Dedifferentiated amniotic fluid mesenchymal stem cell (primary cell): ENCODE data around the gene FLOT2.
"Not testable (repeated sequence)": the region's sequence is repeated elsewhere in the genome, so short reads cannot be mapped to it uniquely, and the experiment has no call there.

Source experiments
- DNase-seq: peaks from one replicate; pipeline ENCODE4 v3.0.0-alpha.2; 2016; ENCODE audit errors: extremely low spot score

FLOT2 gene, protein sequence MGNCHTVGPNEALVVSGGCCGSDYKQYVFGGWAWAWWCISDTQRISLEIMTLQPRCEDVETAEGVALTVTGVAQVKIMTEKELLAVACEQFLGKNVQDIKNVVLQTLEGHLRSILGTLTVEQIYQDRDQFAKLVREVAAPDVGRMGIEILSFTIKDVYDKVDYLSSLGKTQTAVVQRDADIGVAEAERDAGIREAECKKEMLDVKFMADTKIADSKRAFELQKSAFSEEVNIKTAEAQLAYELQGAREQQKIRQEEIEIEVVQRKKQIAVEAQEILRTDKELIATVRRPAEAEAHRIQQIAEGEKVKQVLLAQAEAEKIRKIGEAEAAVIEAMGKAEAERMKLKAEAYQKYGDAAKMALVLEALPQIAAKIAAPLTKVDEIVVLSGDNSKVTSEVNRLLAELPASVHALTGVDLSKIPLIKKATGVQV

DNA sequence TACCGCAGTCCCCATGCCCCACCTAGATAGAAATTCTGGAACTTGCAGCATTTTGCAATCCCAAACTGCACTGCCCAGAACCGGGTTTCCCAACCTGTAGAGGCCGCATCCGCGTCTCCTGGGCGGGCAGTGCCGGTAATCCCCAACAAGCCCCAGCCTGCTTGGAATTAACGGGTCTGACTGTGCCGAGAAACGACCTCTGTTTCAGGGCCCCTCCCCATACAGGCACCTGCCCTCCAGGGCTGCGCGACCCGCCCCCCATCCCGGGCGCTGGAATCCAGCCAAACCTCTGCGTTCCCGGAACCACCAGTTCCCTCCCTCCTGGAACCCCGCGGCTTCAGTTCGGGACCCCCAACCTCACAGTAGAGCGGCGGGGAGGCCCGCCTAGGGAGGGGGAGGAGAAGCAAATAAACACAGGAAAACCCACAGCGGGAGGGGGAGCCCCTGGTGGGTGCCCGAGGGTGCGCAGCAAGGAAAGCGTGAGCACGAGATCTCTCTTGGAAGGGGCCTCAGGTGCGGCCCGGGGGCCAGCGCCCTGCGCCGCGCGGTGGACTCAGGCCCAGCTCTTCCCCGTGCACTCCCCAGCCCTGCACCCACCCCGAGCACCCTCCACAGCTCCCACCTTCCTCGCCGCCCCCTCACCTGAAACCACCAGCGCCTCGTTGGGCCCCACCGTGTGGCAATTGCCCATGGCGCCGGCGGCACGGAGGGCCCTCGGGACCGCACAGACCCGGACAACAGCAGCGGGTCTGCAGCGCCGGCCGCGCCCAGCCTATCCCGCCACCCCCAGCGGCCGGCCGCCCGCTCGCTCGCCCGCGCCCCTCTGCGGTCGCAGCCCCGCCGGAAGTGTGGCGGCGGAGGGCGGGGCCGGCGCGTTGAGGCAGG is at the start of gene FLOT2:
TSS of gene FLOT2 (minus strand) at position 850 of the 885 bp plus-strand sequence. CDS start at position 691, 159 bp downstream.
- no peak for DNase-seq

GRCh38 chr17:28946239-28946638 is 48.7 kb upstream of the FLOT2 start:
- DNase-seq, result peak; percentile 29

DNA sequence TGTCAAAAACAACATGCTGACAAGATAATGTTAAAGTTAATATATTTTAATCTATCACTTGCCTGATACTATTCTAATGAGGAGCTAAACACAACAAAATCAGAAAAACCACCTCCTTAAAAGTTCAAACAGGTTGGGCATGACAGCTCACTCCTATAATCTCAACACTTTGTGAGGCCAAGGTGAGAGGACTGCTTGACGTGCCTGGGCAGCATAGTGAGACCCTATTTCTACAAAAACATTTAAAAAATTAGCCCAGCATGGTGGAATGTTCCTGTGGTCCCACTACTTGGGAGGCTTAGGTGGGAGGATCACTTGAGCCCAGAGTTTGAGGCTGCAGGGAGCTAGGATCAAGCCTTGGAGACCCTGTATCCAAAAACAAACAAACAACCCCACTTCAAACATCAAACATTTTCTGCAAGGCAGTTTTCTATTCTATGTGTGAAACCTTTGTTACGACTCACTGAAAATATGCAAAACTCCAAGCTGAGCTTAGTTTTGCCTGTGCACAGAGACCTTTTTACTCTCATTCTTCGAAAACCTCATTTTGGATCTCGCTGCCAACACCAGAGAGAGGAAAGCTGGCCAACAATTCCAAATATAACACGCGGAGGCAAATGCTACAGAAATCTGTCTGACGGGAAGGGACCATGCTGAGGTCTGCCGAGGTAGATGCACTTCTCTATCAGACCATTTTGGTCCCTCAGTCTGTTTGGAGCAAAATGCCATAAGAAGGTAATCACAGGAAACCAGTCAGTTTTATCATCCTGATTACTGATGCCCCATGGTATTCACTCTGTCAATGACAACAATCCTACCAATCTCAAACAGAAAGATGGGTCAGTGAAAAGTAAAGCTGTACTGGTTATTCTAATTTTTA is 47.6 kb upstream of the FLOT2 start:
- no peak for DNase-seq

DNA sequence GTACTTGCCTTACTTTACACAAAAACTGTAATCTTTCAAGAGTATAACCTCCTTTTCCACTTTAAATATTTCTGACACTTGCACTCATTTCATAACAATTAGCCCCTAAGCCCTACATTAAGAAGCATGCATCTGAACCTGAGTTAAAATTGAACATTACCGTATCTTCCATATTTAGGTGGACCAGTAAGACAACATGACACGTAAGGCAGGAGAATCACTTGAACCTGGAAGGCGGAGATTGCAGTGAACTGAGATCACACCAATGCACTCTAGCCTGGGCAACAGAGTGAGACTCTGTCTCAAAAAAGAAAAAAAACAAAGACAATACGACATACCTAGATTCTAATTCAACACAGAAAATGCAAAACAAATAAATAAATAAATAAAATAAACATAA is 46.8 kb upstream of the FLOT2 start:
- DNase-seq, result no peak

DNA sequence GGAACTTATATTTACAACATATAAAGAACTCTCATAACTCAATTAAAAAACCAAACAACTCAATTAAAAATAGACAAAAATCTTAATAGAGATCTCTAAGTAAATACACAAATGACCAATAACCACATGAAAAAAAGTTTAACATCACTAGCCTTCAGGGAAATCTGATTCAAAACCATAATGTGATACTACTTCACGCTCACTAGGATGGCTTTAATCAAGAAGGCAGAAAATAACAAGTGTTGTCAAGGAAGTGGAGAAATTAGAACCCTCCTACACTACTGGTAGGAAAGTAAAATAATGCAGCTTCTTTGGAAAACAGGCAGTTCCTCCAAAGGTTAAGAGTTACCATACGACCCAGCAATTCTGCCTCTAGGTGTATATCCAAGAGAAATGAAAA is 45.4 kb upstream of the FLOT2 start:
- no peak for DNase-seq

GRCh38 chr17:28941251-28941650 is 43.7 kb upstream of the FLOT2 start:
- DNase-seq, result no peak

DNA sequence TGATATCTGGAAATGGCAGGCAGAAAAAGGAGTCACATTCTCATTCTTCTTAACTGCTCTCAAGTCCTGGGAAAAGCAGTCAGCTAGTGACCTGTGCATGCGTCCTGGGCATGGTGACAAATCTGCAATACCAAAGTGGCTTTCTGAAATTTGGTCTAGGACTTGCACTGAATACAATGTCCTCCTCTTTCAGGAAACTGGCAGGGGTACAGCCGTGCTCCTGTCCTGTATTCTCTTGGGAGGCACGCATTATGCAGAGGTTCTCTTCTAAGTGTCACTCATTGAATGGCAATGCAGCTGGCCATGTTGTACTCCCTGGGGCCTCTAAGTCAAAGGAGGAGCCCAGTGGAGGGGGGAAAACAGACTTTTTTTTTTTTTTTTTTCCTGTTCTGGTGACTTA is 43.1 kb upstream of the FLOT2 start:
- DNase-seq, result no peak

DNA sequence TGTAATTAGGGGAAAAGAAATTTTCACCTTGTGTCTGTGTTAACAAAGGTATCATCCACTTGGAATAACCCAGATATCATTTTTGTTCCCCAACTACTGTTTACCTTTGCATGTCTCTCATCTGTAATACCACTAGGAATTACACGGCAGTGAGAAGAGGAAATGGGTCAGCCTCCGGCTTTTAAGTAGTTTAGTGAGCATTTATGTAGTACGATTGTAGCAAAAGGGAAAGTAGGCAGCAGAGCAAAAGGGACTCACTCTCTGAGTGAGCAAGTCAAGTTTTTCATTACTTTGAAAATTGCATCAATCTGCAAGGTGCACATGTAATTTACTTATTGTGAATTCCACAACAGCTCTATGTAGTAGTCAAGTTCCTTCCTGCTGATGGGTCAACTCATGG is 42.6 kb upstream of the FLOT2 start:
- DNase-seq, result no peak

DNA sequence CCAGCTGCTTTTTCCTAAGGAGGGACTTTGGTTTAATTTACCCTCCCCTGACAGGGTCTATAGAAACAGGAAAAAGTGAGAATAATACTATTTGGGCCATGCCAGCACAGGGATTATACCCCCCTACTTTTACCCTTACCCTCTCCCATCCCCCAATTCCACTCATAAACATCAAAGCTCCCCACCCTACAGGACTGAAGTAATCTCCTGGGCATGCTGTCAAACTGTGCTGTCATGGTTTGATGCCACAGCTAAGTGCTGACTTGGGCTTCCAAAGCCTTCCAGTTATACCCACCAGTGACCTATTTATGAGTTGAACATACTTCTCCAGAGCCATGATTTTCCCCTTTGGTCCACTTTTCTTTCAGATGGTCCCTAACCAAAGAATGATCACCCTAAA is 41.0 kb upstream of the FLOT2 start:
- no peak for DNase-seq

DNA sequence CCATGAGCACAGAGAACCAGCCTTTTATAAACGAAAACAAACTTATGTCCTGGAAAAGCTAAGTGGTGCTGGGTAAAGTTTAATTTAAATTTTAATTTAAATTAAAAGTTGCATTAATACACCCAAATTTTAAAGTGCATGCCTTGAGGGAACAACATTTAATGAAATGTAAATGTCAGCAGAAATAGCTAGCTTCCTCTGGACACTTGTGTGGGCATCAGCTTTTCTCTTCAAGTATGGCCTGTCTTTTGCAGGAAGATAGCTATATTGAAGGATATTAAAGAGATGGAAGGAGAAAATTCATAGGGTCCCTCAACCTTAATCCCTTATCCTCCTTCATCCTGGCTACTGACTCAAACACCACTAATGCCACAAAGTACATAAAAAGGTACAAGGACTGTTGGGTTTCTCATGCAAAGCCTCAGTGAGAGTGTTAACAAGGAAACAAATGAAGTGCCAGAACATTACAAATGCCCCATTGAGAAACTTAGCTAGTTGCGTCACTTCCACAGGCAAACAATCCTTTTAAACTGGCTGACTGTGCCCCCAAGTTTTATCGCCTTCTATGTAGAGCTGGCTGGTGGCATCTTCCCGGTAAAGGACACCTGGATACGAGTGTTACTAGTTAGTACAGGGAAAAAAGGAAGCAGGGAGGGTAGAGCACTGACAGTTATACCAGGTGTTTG is 39.7 kb upstream of the FLOT2 start:
- DNase-seq, result no peak

- no peak for DNase-seq
Observed at GRCh38 chr17:28935744-28936460, 38.4 kb upstream of the FLOT2 start.

DNA sequence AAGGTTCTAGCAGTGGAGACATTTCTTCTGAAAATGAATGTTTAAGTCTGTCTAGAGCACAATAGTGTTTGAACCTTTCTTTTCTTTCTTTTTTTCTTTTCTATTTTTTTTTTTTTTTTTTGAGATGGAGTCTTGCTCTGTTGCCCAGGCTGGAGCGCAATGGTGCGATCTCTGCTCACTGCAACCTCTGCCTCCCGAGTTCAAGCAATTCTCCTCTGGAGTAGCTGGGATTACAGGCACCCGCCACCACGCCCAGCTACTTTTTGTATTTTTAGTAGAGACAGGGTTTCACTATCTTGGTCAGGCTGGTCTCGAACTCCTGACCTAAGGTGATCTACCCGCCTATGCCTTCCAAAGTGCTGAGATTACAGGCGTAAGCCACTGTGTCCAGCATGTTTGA is 37.0 kb upstream of the FLOT2 start:
- DNase-seq, result not testable (repeated sequence)

GRCh38 chr17:28929787-28930186 is 32.3 kb upstream of the FLOT2 start:
- DNase-seq, result no peak

DNA sequence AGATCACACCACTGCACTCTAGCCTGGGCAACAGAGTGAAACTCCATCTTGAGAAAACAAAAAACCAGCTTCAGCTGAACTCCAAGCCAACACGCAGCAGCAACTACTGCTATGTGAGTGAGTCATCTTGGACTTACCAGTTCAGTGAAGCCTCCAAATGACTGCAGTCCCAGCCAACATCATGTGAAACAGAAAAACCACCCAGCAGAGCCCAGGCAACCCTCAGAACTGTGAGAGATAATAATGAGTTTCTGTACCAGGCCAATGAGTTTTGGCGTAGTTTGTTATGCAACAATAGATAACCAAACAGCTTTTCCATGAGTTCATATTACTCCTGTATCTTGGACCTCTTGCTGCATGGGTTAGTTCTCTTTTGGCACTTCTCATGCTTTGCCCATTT is 30.5 kb upstream of the FLOT2 start:
- no peak for DNase-seq

DNA sequence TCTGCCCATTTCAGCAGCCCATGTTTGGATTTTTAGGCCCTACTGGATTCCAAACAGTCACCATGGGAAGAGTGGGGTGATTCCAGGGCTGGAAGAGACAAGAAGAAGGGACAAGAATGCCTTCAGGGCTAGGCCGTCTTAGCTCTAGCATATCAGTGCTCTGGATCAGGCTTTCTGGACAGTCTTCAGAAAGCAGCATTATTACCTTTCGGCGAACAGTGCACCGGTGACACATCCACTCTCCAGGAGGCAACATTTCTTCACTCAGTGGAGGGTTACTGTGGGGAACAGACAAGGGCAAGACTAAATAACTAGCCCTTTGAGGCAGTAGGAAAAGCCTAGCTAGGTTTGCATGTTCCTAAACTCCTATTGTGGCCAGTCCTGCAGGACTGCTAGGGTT is 29.3 kb upstream of the FLOT2 start:
- DNase-seq, result no peak

DNA sequence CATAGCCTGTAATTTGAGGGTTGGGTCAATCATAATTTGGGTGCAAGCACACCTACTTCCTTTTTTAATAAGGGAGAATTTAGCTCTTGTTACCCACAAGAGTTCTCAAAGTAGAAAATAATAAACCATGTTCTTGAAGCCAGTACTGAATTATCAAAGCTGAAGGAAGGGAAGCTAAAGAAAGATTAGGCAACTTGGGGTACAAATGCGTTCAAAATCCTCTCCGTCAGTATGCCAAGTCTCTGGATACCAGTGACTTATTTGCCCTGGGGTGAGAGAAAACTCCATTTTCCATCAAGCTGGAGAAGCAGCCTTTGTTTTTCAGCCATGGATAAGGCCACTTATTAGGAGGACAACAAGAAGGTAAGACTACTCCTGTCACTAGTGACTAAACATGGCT is 28.8 kb upstream of the FLOT2 start:
- DNase-seq, result no peak

DNA sequence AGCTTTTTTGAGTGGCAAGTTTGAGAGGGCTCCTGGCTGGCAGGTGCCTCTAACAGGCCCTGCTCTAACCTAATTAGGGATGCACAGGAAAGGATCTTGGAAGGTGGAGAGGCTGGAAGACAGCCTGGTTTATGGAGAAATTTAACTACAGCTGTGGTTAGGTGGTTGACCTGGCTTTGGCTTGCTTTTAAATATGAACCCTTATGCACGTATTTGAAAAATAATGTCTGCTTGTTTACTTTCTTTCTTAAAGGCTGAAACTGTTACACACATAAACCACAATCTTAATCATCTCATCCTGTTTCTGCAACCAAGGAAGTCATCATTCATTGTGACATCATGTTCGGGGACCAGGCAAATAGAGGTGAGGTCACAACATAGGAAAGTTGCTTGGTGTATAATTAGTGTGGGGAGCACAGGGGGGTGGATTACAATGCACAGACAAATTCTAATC is 28.4 kb upstream of the FLOT2 start:
- no peak for DNase-seq

- no peak for DNase-seq
Observed at GRCh38 chr17:28920201-28920600, 22.7 kb upstream of the FLOT2 start.

DNA sequence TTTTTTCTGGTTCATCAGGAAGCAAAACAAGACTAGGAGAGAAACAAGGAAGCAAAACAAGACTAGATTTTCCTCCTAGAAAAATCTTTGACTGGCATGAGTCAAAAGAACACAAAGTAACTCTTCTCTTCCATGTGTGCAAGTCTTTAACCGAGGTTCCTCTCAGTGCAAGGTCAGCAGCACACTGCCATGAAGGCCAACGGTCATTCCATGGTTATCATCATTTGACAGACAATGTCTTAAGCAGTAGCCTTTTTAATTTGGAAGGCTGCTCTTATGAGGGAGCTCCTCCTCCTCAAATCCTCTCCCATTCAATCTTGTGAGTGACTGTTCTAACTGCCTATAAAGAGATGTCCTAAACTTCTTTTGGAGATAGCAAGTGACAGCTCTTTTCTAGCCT is 20.8 kb upstream of the FLOT2 start:
- no peak for DNase-seq

DNA sequence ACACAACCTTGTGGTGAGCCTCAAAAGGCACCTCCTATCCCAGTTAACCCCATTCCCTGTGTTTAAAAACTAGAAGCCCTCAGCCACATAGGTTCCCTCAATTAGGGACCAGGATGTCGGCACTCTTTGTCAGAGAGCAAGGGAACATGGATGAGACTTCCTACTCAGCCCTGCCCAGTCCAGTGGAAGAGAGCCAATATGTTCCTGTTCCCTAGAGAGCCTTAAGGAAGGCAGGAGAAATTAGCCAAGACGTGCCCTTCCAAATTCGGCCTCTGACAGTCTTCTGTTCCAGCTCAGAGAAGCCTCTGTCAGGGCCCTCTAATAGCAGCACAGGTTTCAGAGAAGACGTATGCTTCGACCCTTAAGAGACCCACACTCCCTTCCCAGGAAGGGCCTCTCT is 19.9 kb upstream of the FLOT2 start:
- DNase-seq, result no peak

- no peak for DNase-seq
Observed at GRCh38 chr17:28917029-28917428, 19.5 kb upstream of the FLOT2 start.
